22Rv1 (cell line): Measurements from ENCODE around the gene GALNT12.

Experiments
- ZFX ChIP-seq: fragments of 450-650 bp; IDR thresholded peaks from 2 replicates; pipeline ENCODE4 v1.6.1; 2017; ENCODE audit warnings: antibody characterized with exemption, borderline replicate concordance
- TF ChIP-seq, protein P1 (sequence below): fragments of 450-650 bp; IDR thresholded peaks from 2 replicates; pipeline ENCODE4 v1.5.1; 2017; ENCODE audit warnings: mild to moderate bottlenecking

- TF ChIP-seq, protein P1, sequence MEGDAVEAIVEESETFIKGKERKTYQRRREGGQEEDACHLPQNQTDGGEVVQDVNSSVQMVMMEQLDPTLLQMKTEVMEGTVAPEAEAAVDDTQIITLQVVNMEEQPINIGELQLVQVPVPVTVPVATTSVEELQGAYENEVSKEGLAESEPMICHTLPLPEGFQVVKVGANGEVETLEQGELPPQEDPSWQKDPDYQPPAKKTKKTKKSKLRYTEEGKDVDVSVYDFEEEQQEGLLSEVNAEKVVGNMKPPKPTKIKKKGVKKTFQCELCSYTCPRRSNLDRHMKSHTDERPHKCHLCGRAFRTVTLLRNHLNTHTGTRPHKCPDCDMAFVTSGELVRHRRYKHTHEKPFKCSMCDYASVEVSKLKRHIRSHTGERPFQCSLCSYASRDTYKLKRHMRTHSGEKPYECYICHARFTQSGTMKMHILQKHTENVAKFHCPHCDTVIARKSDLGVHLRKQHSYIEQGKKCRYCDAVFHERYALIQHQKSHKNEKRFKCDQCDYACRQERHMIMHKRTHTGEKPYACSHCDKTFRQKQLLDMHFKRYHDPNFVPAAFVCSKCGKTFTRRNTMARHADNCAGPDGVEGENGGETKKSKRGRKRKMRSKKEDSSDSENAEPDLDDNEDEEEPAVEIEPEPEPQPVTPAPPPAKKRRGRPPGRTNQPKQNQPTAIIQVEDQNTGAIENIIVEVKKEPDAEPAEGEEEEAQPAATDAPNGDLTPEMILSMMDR = no peak
- no peak for TF ChIP-seq ZFX
Measured at GRCh38 chr9:98842510-98842909, 35.0 kb downstream of the GALNT12 start.
